K562 (cell line): Measurements from ENCODE around the gene NDUFAB1.

Source experiments
- ARHGAP35 ChIP-seq: fragments of 450-650 bp; IDR thresholded peaks from 2 replicates; pipeline ENCODE4 v1.6.1; 2018; ENCODE audit not compliant: partially characterized antibody
- FOS ChIP-seq: IDR thresholded peaks from 3 replicates; pipeline ENCODE4 v1.6.1; 2011; ENCODE audit not compliant: insufficient read length; ENCODE audit errors: extremely low read depth
- TCF7 ChIP-seq: sonication (generic); IDR thresholded peaks from 2 replicates; pipeline ENCODE4 v1.6.1; 2016; ENCODE audit warnings: antibody characterized with exemption, borderline replicate concordance

GRCh38 chr16:23581764-23582163 lies 14.4 kb downstream of the NDUFAB1 start:
- TF ChIP-seq FOS: no peak
- no peak for TF ChIP-seq ARHGAP35
- no peak for TF ChIP-seq TCF7
